MM.1S (cell line): ENCODE measurements around the gene PROK1.

ENCODE experiments used
- DNase-seq: peaks from one replicate; pipeline ENCODE4 v3.0.0-alpha.2; 2015
- H2AFZ ChIP-seq: fragments of 300-600 bp; sonication (generic); 2 replicates; pipeline ENCODE4 v1.6.0; 2016; ENCODE audit warnings: antibody characterized with exemption, low read length
- H3F3A ChIP-seq: fragments of 300-600 bp; sonication (generic); 2 replicates; pipeline ENCODE4 v1.6.1; 2016; ENCODE audit warnings: mild to moderate bottlenecking, antibody characterized with exemption, low read length, moderate library complexity, mixed read lengths; ENCODE audit not compliant: insufficient read depth
- H3K27ac ChIP-seq: fragments of 300-600 bp; sonication (generic); 2 replicates; pipeline ENCODE4 v1.5.1; 2016; ENCODE audit warnings: mild to moderate bottlenecking, low read length
- H3K27me3 ChIP-seq: fragments of 300-600 bp; sonication (generic); replicated peaks from 2 replicates; pipeline ENCODE4 v1.6.0; 2016; ENCODE audit warnings: low read length; ENCODE audit not compliant: insufficient read depth
- H3K36me3 ChIP-seq: fragments of 300-600 bp; sonication (generic); replicated peaks from 2 replicates; pipeline ENCODE4 v1.6.1; 2016; ENCODE audit warnings: mild to moderate bottlenecking, low read length, mixed read lengths; ENCODE audit not compliant: insufficient read depth
- H3K4me1 ChIP-seq: fragments of 300-600 bp; sonication (generic); 2 replicates; pipeline ENCODE4 v1.6.1; 2016; ENCODE audit warnings: low read length, mixed read lengths
- H3K4me2 ChIP-seq: fragments of 300-600 bp; sonication (generic); 2 replicates; pipeline ENCODE4 v1.6.0; 2016; ENCODE audit warnings: low read depth, low read length
- H3K4me3 ChIP-seq: fragments of 300-600 bp; sonication (generic); 2 replicates; pipeline ENCODE4 v1.5.1; 2016; ENCODE audit warnings: low read length, mixed read lengths
- H3K79me2 ChIP-seq: fragments of 300-600 bp; sonication (generic); 2 replicates; pipeline ENCODE4 v1.6.1; 2016; ENCODE audit warnings: mixed run types, low read length, mixed read lengths
- H3K9ac ChIP-seq: fragments of 300-600 bp; sonication (generic); 2 replicates; pipeline ENCODE4 v1.6.1; 2016; ENCODE audit warnings: low read length, mixed read lengths
- H3K9me2 ChIP-seq: fragments of 300-600 bp; sonication (generic); replicated peaks from 2 replicates; pipeline ENCODE4 v1.6.1; 2016; ENCODE audit warnings: mild to moderate bottlenecking, low read length, mixed read lengths; ENCODE audit not compliant: insufficient read depth
- H3K9me3 ChIP-seq: fragments of 300-600 bp; sonication (generic); replicated peaks from 2 replicates; pipeline ENCODE4 v1.6.1; 2016; ENCODE audit warnings: mild to moderate bottlenecking, low read length, mixed read lengths; ENCODE audit not compliant: insufficient read depth
- H4K20me1 ChIP-seq: fragments of 300-600 bp; sonication (generic); 2 replicates; pipeline ENCODE4 v1.6.1; 2016; ENCODE audit warnings: mild to moderate bottlenecking, low read length, moderate library complexity, mixed read lengths; ENCODE audit not compliant: insufficient read depth
- EZH2 ChIP-seq: fragments of 300-600 bp; sonication (generic); optimal IDR thresholded peaks from 2 replicates; pipeline ENCODE3; 2017; ENCODE audit warnings: low read depth, mild to moderate bottlenecking, antibody characterized with exemption, low read length, mixed read lengths
- EZH2phosphoT487 ChIP-seq: fragments of 300-600 bp; sonication (generic); IDR thresholded peaks from 2 replicates; pipeline ENCODE4 v1.6.1; 2018; ENCODE audit warnings: antibody characterized with exemption, low read length
- TF ChIP-seq, protein P1 (sequence below): fragments of 300-600 bp; sonication (generic); IDR thresholded peaks from 2 replicates; pipeline ENCODE4 v1.5.1; 2016; ENCODE audit warnings: antibody characterized with exemption, low read length, mixed read lengths

PROK1 gene

DNA sequence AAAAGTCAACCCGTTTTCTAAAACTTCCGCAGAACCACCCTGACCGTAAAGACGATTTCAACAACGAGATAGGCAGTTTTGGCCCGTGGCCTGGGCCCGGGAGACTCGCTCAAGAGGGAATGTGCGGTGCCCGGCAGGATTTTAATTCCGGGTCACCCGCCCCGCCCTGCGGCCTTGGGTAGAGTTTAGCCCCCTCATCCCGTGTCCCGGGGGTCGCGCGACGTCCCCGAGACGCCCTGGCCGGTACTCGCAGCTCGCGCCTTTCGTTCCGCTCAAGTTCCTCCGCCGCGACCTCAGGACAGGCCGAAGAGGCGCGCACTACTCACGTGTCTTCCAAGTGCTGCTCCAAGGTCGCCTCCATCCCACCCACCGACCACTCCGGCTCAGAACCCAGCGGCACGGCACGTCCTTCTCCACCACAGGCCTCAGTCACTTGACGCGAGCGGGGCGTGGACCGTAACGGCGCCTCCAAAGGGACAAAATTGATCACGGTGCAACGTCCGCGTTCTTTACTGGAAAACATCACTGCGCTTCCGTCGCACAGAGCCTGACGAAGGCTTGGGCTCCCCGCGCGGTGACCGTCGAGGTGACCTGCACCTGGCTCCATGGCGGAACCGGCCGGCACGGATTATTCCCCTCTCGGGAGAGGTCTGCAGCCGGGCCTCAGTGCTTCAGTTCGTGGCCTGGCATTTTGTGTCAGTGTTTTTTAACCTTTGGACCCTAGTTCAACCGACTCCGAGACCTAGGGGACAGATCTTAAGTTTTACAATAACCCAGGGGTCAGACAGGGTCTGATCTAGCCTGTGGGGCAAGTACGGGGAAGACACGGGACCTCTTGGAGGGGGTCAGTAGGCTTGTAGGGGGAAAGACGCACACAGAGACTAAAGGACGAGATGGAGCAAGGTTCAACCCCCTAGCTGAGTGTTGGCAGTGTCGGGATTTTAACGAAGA, 43.4 kb upstream of the PROK1 start, which contains the start of gene LAMTOR5:
LAMTOR5 (minus strand) TSS at position 435 of the 951 bp plus-strand sequence; CDS start at position 361, 74 bp downstream.
- H3K4me3 ChIP-seq, result peak within 1 kb of the TSS; percentile 86
- peak within 1 kb of the TSS; percentile 89 for H3K9ac ChIP-seq
- no peaks in the 10 kb centered on the region for H3K9me3 ChIP-seq
- H4K20me1 ChIP-seq, result no peaks in the 10 kb centered on the region
- no peaks in the 10 kb centered on the region for H3K27me3 ChIP-seq
- peak within 1 kb of the TSS; percentile 46; the same call in 1 of the 2 replicates for H3K27ac ChIP-seq
- no peaks in the 10 kb centered on the region for H3K9me2 ChIP-seq
- no peaks in the 10 kb centered on the region; the same call in 1 of the 2 replicates for H3K4me1 ChIP-seq
- no peaks in the 10 kb centered on the region for H3F3A ChIP-seq
- peak within 1 kb of the TSS; percentile 72 for H3K4me2 ChIP-seq
- H3K79me2 ChIP-seq, result peaks cover 19% of the 10 kb centered on the region
- no peak for TF ChIP-seq EZH2phosphoT487
- no peak for TF ChIP-seq EZH2
- TF ChIP-seq, protein P1, sequence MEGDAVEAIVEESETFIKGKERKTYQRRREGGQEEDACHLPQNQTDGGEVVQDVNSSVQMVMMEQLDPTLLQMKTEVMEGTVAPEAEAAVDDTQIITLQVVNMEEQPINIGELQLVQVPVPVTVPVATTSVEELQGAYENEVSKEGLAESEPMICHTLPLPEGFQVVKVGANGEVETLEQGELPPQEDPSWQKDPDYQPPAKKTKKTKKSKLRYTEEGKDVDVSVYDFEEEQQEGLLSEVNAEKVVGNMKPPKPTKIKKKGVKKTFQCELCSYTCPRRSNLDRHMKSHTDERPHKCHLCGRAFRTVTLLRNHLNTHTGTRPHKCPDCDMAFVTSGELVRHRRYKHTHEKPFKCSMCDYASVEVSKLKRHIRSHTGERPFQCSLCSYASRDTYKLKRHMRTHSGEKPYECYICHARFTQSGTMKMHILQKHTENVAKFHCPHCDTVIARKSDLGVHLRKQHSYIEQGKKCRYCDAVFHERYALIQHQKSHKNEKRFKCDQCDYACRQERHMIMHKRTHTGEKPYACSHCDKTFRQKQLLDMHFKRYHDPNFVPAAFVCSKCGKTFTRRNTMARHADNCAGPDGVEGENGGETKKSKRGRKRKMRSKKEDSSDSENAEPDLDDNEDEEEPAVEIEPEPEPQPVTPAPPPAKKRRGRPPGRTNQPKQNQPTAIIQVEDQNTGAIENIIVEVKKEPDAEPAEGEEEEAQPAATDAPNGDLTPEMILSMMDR, result no peak
- H2AFZ ChIP-seq, result peak within 1 kb of the TSS; percentile 94
- DNase-seq, result peak; percentile 81
- no peaks in the 10 kb centered on the region for H3K36me3 ChIP-seq

DNA sequence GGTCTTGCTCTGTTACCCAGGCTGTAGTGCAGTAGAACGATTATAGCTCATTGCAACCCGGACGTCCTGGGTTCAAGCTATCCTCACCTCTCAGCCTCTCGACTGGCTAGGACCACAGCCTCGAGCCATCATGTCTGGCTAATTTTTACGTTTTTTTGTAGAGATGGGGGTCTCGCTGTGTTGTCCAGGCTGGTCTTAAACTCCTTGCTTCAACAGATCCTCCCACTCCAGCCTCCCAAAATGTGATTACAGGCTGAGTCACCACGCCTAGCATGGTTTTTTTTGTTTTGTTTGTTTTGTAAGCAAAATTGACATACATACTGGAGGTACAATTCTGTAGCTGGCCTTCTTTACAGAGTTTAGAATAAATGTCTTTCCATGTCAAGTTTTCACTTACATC, 42.5 kb upstream of the PROK1 start:
- Histone ChIP-seq H3K79me2 (peaks cover 19% of the 10 kb centered on the region), H3K4me2 (peak overlapping the region; percentile 72; the same call in 1 of the 2 replicates), H4K20me1 (no peaks in the 10 kb centered on the region), H3F3A (no peaks in the 10 kb centered on the region), H3K9ac (no peak overlapping the region), H3K27me3 (no peaks in the 10 kb centered on the region), H3K4me1 (no peaks in the 10 kb centered on the region; the same call in 1 of the 2 replicates), H3K36me3 (no peaks in the 10 kb centered on the region), H3K27ac (no peak overlapping the region), H3K4me3 (peak overlapping the region; percentile 86; the same call in 1 of the 2 replicates), H3K9me2 (no peaks in the 10 kb centered on the region), H2AFZ (no peak overlapping the region), H3K9me3 (no peaks in the 10 kb centered on the region)
- no peak for DNase-seq
- TF ChIP-seq EZH2phosphoT487, result no peak
- no peak for TF ChIP-seq EZH2

DNA sequence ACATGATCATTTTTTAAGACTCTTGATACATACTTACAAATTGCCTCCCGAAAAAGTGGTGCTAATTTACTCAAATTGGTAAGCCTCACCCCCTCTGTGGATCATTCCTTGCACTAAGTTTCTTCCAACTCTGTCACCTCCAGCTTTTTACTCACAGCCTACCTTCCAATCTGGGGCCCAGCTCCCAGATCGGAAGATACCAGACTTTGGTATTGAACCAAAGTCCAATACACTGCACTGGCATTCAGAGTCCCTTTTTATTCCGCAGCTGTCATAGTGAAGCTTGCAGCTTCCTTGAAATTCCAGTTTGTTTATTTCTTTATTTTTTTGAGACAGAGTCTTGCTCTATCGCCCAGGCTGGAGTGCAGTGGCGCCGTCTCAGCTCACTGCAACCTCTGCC, 41.6 kb upstream of the PROK1 start:
- H3K27me3 ChIP-seq, result no peaks in the 10 kb centered on the region
- H3K36me3 ChIP-seq, result no peaks in the 10 kb centered on the region
- no peak overlapping the region for H3K4me3 ChIP-seq
- no peaks in the 10 kb centered on the region for H4K20me1 ChIP-seq
- no peaks in the 10 kb centered on the region for H3K9me2 ChIP-seq
- no peak overlapping the region for H3K4me2 ChIP-seq
- H3F3A ChIP-seq, result no peaks in the 10 kb centered on the region
- DNase-seq, result no peak
- TF ChIP-seq, protein P1, result no peak
- TF ChIP-seq EZH2 (no peak), EZH2phosphoT487 (no peak)
- no peak overlapping the region for H3K27ac ChIP-seq
- no peak overlapping the region for H2AFZ ChIP-seq
- H3K9ac ChIP-seq, result no peak overlapping the region
- H3K4me1 ChIP-seq, result no peaks in the 10 kb centered on the region; the same call in 1 of the 2 replicates
- no peaks in the 10 kb centered on the region for H3K9me3 ChIP-seq
- peaks cover 19% of the 10 kb centered on the region for H3K79me2 ChIP-seq
